NT2/D1 (cell line): ENCODE results near the gene NECTIN1.

Experiments
- SUZ12 ChIP-seq: IDR thresholded peaks from 2 replicates; pipeline ENCODE4 v1.6.1; 2011; ENCODE audit not compliant: insufficient read length, insufficient read depth; ENCODE audit errors: extremely low read depth
- ZNF274 ChIP-seq: IDR thresholded peaks from 2 replicates; pipeline ENCODE4 v1.6.1; 2011; ENCODE audit warnings: mild to moderate bottlenecking, low read depth, low read length

DNA sequence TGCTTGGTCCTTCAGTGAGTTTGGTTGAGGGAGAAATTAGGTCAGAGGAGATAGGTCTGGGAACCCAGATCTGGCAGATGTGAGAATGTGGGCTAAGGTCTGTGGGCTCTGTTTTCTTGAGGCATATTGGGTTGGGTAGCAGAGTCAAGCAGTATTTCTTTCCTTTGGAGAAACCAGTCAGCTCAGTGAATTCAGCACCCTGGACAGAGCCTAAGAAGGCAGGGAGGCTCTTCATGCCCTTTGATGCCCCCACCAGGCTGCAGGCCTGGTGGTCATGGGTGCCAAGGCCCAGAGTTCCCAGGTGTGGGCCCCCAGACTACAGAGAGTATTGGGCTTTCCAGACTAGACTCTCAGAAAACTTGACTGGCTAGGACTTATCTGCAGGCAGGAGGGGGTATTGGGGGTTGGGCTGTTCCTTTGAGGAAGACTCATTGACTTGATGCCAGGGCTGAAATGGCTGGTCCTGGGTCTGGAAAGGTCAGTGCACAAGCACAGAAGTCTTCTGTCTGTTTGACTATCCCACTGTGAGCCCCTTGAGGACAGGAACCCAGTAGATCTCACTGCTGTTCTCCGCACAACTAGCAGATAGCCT is 45.3 kb upstream of the NECTIN1 start:
- no peak for TF ChIP-seq SUZ12
- TF ChIP-seq ZNF274 = no peak
